Central memory CD8-positive, alpha-beta T cell (primary cell): ENCODE measurements around the gene CDHR2.

Experiments
- ATAC-seq: fragments of 150-1000 bp; cut with Tn5 transposase; replicated peaks from 2 replicates; pipeline ENCODE4 v1.10.0; 2022; ENCODE audit warnings: mild to moderate bottlenecking, moderate FRiP score, moderate number of reproducible peaks; ENCODE audit not compliant: poor library complexity, severe bottlenecking; ENCODE audit errors: extremely low read depth
- DNase-seq, 2 donors: peaks; one replicate each; pipeline ENCODE4 v3.0.0; 2021; ENCODE audit warnings: low spot score in 2 of 2
- H3K27ac Mint-ChIP-seq: one replicate; pipeline ENCODE4 v1.8.0; 2022; ENCODE audit warnings: low read depth, mild to moderate bottlenecking, moderate library complexity, mixed read lengths
- H3K27me3 Mint-ChIP-seq: one replicate; pipeline ENCODE4 v1.8.0; 2022; ENCODE audit warnings: mixed read lengths
- H3K36me3 Mint-ChIP-seq: one replicate; pipeline ENCODE4 v1.8.0; 2022; ENCODE audit warnings: mild to moderate bottlenecking, moderate library complexity, mixed read lengths; ENCODE audit not compliant: insufficient read depth
- H3K4me1 Mint-ChIP-seq: one replicate; pipeline ENCODE4 v1.8.0; 2022; ENCODE audit warnings: mixed read lengths
- H3K4me3 Mint-ChIP-seq: one replicate; pipeline ENCODE4 v1.8.0; 2022; ENCODE audit warnings: mild to moderate bottlenecking, moderate library complexity, mixed read lengths
- H3K9me3 Mint-ChIP-seq: one replicate; pipeline ENCODE4 v1.8.0; 2022; ENCODE audit warnings: mixed read lengths

CDHR2 gene

DNA sequence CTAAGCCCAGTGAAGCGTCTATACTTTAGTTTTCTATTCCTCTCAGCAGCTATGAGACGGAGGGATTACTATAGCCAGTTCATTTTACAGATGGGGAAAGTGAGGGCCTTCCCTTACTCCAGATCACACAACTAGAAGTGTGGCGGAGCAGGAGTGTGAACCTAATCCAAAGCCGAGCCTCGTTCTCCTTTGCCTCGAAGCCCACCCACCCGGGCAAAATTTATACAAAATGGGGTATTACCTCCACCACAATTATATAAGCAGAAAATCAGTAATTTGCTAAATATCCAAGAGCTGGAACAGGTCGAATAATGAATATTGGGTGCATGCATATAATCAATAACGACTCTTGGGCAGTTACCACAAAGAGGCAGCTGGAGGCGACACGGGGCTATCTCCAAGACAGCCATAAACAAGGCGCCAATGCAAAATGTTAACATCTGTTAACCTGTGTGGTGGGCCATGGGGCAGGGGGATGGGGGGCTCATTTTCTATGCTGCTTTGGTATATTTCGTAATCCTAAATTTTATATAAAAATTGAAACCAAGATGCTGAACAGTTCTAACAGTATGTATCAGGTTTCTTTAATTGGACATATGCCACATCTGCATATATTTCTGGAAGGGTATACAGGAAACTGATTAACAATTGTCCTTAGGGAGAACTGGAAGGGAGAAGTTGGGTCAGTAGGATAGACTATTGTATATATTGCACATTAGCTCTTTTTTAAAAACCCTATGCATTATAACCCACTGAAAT is 10.7 kb upstream of the CDHR2 start:
- peaks cover 42% of the 10 kb centered on the region for H3K36me3 Mint-ChIP-seq
- H3K27ac Mint-ChIP-seq: peak overlapping the region; percentile 97
- H3K9me3 Mint-ChIP-seq: no peaks in the 10 kb centered on the region
- DNase-seq: no peak
- no peak for ATAC-seq
- H3K4me3 Mint-ChIP-seq: peak overlapping the region; percentile 92
- no peaks in the 10 kb centered on the region for H3K27me3 Mint-ChIP-seq
- H3K4me1 Mint-ChIP-seq: peaks cover 75% of the 10 kb centered on the region

DNA sequence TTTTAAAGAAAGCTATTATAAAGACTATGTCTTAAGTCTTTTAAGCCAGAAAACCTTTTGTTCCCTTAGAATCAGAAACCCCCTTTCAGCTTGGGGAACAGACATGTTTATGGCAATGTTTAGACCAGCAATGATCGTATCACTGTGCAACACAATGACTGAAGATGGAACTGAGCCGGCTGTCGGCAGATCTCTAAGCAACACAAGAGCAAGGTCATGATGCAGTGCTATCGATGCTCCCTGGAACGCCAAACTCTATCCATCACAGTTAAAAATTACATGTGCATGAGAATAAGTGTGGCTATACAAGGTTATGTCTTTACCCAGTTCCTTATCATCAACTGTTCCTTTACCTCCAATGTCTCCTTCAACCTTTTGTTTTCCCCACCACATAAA is 10.2 kb upstream of the CDHR2 start:
- H3K36me3 Mint-ChIP-seq: peaks cover 39% of the 10 kb centered on the region
- H3K27ac Mint-ChIP-seq: peak overlapping the region; percentile 97
- ATAC-seq: no peak
- peaks cover 69% of the 10 kb centered on the region for H3K4me1 Mint-ChIP-seq
- H3K27me3 Mint-ChIP-seq: no peaks in the 10 kb centered on the region
- H3K4me3 Mint-ChIP-seq: no peak overlapping the region
- DNase-seq: no peak
- no peaks in the 10 kb centered on the region for H3K9me3 Mint-ChIP-seq

DNA sequence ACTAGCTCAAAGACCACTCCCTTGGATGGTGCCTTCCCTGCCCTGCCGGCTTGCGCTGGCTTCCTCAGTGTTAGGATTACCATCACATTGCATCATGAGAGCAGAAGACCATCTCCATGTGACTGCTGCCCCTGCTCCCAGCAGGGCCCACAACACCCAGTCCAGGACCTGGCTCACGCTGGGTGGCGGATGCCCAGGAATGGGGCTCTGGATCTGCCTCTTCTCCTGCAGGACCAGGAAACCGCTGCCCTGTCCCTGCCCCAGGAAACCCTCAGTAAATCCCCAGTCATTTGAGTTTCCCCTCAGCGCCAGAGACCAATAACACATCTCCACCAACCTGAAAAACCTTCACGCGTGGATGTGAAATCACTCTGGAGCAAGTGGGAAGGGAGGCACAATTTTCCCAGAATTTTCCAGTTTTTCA is 8.7 kb upstream of the CDHR2 start:
- DNase-seq (no peak), ATAC-seq (no peak)
- no peaks in the 10 kb centered on the region for H3K27me3 Mint-ChIP-seq
- H3K4me1 Mint-ChIP-seq: peaks cover 64% of the 10 kb centered on the region
- peak overlapping the region; percentile 91 for H3K27ac Mint-ChIP-seq
- no peaks in the 10 kb centered on the region for H3K9me3 Mint-ChIP-seq
- peak overlapping the region; percentile 88 for H3K4me3 Mint-ChIP-seq
- peaks cover 34% of the 10 kb centered on the region for H3K36me3 Mint-ChIP-seq

DNA sequence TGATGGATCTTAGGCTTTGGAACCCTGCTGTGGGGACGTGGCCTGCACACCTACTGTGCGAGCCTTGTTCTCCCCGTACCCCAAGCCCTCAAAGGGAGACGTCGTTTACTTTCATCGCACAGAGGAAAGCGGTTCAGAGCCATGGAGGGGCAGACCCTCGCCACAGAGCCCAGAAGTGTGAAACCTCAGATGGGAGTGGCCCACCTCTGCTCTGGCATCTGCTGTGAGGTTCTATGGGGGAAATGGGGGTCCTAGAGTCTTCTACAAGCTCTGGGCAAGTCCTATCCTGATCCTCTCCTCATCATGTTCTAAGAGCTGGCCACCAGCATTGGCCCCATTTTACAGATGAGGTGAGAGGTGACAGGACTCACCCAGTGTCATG is 8.2 kb upstream of the CDHR2 start:
- ATAC-seq (no peak), DNase-seq (peak in 1 of 2 donors; percentile 52)
- Mint-ChIP-seq H3K27me3 (no peaks in the 10 kb centered on the region), H3K9me3 (no peaks in the 10 kb centered on the region), H3K36me3 (peaks cover 29% of the 10 kb centered on the region), H3K4me1 (peaks cover 64% of the 10 kb centered on the region), H3K27ac (peak overlapping the region; percentile 91), H3K4me3 (peak overlapping the region; percentile 88)

DNA sequence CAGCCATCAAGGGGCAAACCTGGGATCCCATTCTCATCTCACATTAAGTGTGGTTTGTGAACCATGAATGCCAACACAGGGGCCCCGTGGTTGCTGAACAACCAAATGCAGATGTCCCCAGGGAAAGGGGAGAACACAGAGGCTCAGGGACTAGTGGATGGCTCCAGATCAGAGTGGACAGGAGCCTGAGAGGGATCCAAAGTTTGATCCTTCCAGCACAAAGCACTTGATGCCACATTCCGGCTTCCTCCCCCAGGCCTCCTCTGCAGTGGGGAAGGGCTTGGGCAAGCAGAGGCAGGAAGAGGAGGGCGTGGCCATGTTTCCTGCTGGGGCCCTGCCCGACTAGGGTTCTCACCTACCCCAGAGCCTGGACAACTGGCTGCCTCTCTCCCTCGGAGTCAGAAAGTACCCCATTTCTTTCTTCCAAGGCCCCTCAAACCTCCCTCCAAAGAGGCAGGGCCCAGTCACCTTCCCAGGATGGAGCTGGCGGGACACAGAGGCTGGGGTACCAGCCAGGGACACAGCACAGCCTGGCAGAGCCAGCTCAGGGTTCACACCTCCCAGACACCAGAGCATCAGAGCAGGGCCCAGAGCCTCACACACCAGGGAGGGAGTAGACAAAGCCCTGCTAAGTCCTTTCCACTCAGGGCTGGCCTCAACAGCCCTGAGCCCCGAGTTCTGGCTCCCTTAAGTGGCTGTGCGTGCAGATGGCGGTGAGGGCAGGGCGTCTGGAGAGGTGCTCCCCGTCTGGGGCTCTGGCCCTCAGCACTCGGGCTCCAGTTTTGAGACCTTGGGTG is 7.6 kb upstream of the CDHR2 start:
- ATAC-seq: peak; percentile 10
- H3K4me1 Mint-ChIP-seq: peaks cover 64% of the 10 kb centered on the region

DNA sequence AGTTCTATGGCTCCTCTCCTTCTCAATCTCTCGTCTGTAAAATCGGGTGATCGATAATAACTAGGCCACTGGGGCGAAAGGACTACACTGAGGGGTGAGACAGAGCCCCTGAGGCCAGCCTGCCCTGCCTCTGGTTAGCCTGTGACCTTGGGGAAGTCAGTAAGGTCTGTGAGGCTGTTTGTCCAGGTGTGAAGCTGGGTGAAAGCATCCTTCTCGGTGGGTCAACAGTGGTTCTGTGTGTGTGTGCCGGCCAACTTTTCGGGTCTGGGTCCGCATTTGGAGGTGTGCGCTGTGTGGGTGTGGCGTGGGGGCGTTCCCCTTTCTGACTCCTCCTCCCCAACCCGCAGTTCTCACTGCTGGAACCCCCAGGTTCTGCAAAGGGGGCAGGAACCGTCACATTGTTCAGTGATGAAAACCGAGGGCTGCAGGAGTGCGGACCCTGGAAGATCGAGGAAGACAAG is 7.0 kb upstream of the CDHR2 start:
- peaks cover 24% of the 10 kb centered on the region for H3K36me3 Mint-ChIP-seq
- no peaks in the 10 kb centered on the region for H3K27me3 Mint-ChIP-seq
- H3K27ac Mint-ChIP-seq: peak overlapping the region; percentile 91
- ATAC-seq (no peak), DNase-seq (peak in 1 of 2 donors; percentile 50)
- no peaks in the 10 kb centered on the region for H3K9me3 Mint-ChIP-seq
- peak overlapping the region; percentile 88 for H3K4me3 Mint-ChIP-seq
- peaks cover 64% of the 10 kb centered on the region for H3K4me1 Mint-ChIP-seq

More for the DNA sequence above, 7.6 kb upstream of the CDHR2 start:
- Mint-ChIP-seq H3K27ac (peak overlapping the region; percentile 91), H3K9me3 (no peaks in the 10 kb centered on the region), H3K36me3 (peaks cover 28% of the 10 kb centered on the region), H3K27me3 (no peaks in the 10 kb centered on the region), H3K4me3 (peak overlapping the region; percentile 88)
- peak; percentile 56 to 66 for DNase-seq

DNA sequence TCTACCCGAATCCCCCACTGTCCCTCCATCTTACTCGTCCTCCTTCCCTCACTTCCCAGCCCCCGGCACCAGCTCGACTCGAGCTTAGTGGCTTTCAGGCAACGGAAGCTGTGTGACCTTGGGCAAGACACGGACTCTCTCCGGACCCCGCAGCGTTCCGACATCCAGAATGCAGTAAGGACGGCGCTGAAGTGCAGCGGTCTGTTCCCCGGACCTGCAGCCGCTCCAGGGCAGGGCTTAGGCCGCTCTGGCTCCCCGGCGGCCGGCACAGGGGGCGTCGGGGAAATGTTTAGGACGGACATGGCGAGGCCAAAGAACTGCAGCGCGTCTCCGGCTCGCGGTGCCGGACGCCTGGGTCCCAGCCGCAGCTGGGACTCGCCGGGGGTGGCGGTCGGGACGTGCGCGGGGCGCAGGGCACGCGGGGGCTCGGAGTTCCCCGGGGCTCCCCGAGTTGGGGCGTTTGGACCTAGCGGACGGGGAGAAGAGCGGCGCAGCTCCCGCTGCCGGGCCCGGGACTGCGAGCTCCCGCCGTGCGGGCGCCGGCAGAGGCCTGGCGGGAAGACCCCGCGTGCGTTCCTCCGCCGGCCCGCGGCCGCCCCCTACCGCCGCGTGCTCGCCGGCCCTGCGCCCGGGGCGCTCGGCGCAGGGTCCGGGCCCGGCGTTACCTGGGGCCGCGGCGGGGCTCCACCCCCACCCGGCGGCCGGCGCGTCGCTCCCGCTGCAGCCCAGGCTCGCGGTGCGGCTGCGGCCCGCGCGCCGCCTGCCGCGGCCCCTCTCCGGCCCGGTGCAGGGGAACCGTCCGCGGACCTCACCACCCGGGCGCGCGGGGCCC is 6.3 kb upstream of the CDHR2 start:
- Mint-ChIP-seq H3K4me3 (peak overlapping the region; percentile 88), H3K36me3 (peaks cover 17% of the 10 kb centered on the region), H3K27ac (peak overlapping the region; percentile 91), H3K27me3 (no peaks in the 10 kb centered on the region), H3K9me3 (no peaks in the 10 kb centered on the region), H3K4me1 (peaks cover 67% of the 10 kb centered on the region)
- ATAC-seq (peak; percentile 5), DNase-seq (no peak)

DNA sequence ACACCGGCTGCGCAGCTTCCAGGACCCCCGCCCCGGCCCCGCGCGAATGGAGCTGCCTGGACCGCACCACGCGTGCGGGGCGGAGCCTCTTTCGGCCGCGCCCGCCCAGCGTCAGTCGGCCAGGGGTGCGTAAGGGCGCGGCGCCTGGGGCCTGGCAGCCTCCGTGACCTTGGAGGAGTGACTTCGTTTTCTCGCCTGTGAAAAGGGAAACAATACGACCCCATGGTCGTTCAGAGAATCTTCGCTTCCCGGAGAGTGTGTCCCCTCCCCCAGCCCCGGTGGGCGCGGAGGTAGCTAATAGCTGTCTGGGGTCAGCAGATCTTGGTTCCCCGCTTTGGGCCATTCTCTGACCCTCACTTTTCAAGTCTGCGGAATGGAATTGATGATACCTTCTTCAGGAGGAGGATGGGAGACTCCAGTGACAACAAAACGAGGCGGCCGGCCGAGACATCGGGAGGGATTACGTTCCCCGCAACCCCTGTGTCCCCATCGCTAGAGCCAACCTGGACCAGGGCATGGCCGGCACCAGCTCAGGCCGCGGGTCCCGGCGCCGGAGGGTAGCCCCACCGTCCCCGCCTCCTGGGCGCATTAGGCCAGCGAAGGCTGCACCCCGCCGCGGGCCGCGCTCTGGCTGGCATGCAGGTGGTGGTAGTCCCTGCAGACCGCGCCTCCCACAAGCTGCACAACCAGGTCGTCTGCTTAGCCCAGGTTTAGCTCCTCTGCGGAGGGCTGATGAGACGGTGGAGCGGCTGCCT is 5.5 kb upstream of the CDHR2 start:
- peak in 1 of 2 donors; percentile 57 for DNase-seq

DNA sequence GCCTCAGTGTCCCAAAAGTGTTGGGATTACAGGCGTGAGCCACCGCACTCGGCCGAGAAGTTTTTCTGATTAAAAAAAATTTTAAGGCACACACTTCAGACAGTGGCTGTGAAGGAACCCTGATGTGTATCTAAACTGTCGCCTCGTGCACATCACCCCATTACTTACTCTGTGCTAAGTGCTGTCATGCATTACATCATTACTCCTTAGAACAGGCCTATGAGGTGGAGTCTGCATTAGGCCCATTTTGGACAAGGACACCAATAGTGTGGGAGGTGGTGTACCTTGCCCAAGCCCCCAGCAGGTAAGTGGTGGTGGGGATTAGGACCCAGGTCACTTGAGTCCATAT is 3.8 kb upstream of the CDHR2 start:
- H3K27ac Mint-ChIP-seq: peak overlapping the region; percentile 88
- H3K36me3 Mint-ChIP-seq: peaks cover 14% of the 10 kb centered on the region
- H3K27me3 Mint-ChIP-seq: no peaks in the 10 kb centered on the region
- H3K9me3 Mint-ChIP-seq: no peaks in the 10 kb centered on the region
- DNase-seq: no peak
- peaks cover 47% of the 10 kb centered on the region for H3K4me1 Mint-ChIP-seq
- ATAC-seq: no peak
- peak overlapping the region; percentile 85 for H3K4me3 Mint-ChIP-seq

More for the DNA sequence above, 5.5 kb upstream of the CDHR2 start:
- H3K27ac Mint-ChIP-seq: peak overlapping the region; percentile 88
- H3K36me3 Mint-ChIP-seq: peaks cover 14% of the 10 kb centered on the region
- peak overlapping the region; percentile 85 for H3K4me3 Mint-ChIP-seq
- H3K27me3 Mint-ChIP-seq: no peaks in the 10 kb centered on the region
- peak; percentile 66 for ATAC-seq
- peaks cover 61% of the 10 kb centered on the region for H3K4me1 Mint-ChIP-seq
- H3K9me3 Mint-ChIP-seq: no peaks in the 10 kb centered on the region

DNA sequence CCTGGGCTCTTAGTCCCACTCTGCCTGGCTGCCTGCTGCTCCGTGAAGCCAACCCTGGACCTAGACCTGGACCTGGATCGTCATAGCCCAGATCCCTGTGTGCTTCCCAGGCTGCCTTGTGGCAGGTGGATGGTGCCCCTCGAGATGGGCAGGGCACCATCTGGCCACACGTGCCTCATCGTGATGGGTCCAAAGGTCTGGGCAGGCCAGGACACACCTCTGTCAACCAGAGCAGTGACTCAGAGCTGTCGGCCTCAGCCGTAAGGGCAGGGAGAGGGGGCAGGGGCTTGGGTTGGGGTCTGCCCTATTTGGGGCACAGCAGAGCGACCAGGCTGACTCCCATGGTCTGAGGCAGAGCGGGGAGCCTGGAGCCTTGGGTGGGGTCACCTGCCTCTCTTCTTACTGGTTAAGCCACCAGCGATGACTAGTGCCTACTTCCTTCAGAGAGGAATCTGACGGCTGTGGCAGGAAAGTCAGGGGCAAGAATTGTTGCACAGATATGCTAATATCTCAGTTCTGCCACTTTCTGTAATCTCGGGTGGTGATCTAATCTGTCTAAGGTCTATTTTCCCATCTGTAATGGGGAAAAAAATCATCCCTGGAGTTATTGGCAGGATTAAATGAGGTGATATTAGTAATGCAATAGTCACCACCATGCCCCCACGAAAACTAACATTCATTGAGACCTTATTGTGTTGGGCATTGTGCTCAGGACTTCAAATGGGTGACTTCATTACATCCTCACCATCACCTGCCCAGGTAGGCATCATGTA is 3.2 kb upstream of the CDHR2 start:
- no peak for DNase-seq
- peaks cover 14% of the 10 kb centered on the region for H3K36me3 Mint-ChIP-seq
- ATAC-seq: no peak
- H3K9me3 Mint-ChIP-seq: no peaks in the 10 kb centered on the region
- no peak overlapping the region for H3K4me3 Mint-ChIP-seq
- H3K27ac Mint-ChIP-seq: no peak overlapping the region
- peaks cover 47% of the 10 kb centered on the region for H3K4me1 Mint-ChIP-seq
- H3K27me3 Mint-ChIP-seq: no peaks in the 10 kb centered on the region

DNA sequence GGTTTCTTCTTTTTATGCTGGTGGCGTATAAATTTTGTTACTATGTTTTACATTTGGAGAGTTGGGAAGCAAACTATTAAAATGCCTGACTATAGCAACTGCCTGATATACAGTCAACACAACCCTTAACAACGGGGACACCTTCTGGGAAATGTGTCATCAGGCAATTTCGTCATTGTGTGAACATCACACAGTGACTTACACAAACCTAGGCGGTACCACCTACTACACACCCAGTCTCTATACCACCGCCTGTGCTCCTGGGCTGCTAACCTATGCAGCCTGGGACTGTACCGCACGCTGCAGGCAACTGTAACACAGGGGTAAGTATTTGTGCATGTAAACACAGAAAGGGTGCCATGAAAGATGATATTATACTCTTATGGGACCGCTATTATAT is 1.3 kb upstream of the CDHR2 start:
- peaks cover 39% of the 10 kb centered on the region for H3K4me1 Mint-ChIP-seq
- DNase-seq (no peak), ATAC-seq (no peak)
- H3K27me3 Mint-ChIP-seq: no peaks in the 10 kb centered on the region
- H3K9me3 Mint-ChIP-seq: no peaks in the 10 kb centered on the region
- peak overlapping the region; percentile 53 for H3K27ac Mint-ChIP-seq
- no peak overlapping the region for H3K4me3 Mint-ChIP-seq
- peaks cover 5% of the 10 kb centered on the region for H3K36me3 Mint-ChIP-seq
